ENCODE results near the gene PASK.
"Not testable (repeated sequence)": the region's sequence is repeated elsewhere in the genome, so short reads cannot be mapped to it uniquely, and the experiment has no call there.

PASK gene

GRCh38 chr2:241102239-241102803, 47.0 kb downstream of the PASK start, which contains the start of gene MTERF4:
TSS of gene MTERF4 (minus strand) at chr2:241102287. CDS start at chr2:241102273, 14 bp downstream.
- DNase-seq, result peak; percentile 94

- no peak for DNase-seq
These were observed 50.0 kb downstream of the PASK start for GRCh38 chr2:241099246-241099645.

GRCh38 chr2:241096979-241097378, 52.3 kb downstream of the PASK start:
- no peak for DNase-seq

- no peak for DNase-seq
These were observed 53.5 kb downstream of the PASK start for GRCh38 chr2:241095594-241096290.

GRCh38 chr2:241094924-241095420, 54.3 kb downstream of the PASK start:
- no peak for DNase-seq

GRCh38 chr2:241094172-241094571, 55.1 kb downstream of the PASK start:
- no peak for DNase-seq

GRCh38 chr2:241093133-241093781, 56.0 kb downstream of the PASK start:
- not testable (repeated sequence) for DNase-seq

- DNase-seq, result no peak
These were observed 56.6 kb downstream of the PASK start for GRCh38 chr2:241092677-241093076.

GRCh38 chr2:241091734-241092445, 57.4 kb downstream of the PASK start:
- no peak for DNase-seq

GRCh38 chr2:241091201-241091600, 58.1 kb downstream of the PASK start:
- DNase-seq, result no peak

- DNase-seq, result no peak
These were observed 60.2 kb downstream of the PASK start for GRCh38 chr2:241088791-241089732.

GRCh38 chr2:241088376-241088775, 60.9 kb downstream of the PASK start:
- DNase-seq, result no peak

- no peak for DNase-seq
These were observed 61.6 kb downstream of the PASK start for GRCh38 chr2:241087420-241088268.

GRCh38 chr2:241084856-241085444, 64.3 kb downstream of the PASK start:
- no peak for DNase-seq

GRCh38 chr2:241083091-241083415, 66.2 kb downstream of the PASK start:
- no peak for DNase-seq

- no peak for DNase-seq
These were observed 66.8 kb downstream of the PASK start for GRCh38 chr2:241082341-241083090.

GRCh38 chr2:241081643-241082340, 67.5 kb downstream of the PASK start:
- DNase-seq, result no peak

- no peak for DNase-seq
These were observed 68.1 kb downstream of the PASK start for GRCh38 chr2:241081190-241081642.
